CD8-positive, alpha-beta memory T cell (primary cell): Measurements from ENCODE around the gene STK25. TPM values are rescaled to one million over a fixed set of nuclear protein-coding genes. Genes with fewer than 3 reads are reported as not detected.

Experiments used
- CTCF ChIA-PET: fragments of 350-600 bp; sonication (Branson Sonifier 250); formaldehyde crosslinking; loops from one replicate; lab custom pipeline; 2021; ENCODE audit warnings: antibody characterized with exemption; lab: Charles Lee
- POLR2A ChIA-PET: fragments of 350-600 bp; sonication (Branson Sonifier 250); formaldehyde crosslinking; loops from one replicate; lab custom pipeline; 2021; ENCODE audit warnings: antibody characterized with exemption; lab: Charles Lee
- DNase-seq, 5 donors: peaks; one replicate each; pipeline versions ENCODE4 v3.0.0 to v3.0.0-alpha.2; 2020 to 2022; ENCODE audit warnings: mixed read lengths in 1 of 5
- H3K27ac ChIP-seq: one replicate; pipeline ENCODE4 v1.7.0; 2013; ENCODE audit warnings: low read depth, mild to moderate bottlenecking, low read length, moderate library complexity
- H3K27me3 ChIP-seq: 2 replicates; pipeline ENCODE4 v1.7.0; 2013; ENCODE audit warnings: low read length, mild to moderate bottlenecking; ENCODE audit not compliant: insufficient read depth, poor library complexity, severe bottlenecking
- H3K36me3 ChIP-seq: 2 replicates; pipeline ENCODE4 v1.7.0; 2013; ENCODE audit warnings: mild to moderate bottlenecking, low read length, moderate library complexity; ENCODE audit not compliant: insufficient read depth
- H3K4me1 ChIP-seq: 2 replicates; pipeline ENCODE4 v1.7.0; 2013; ENCODE audit warnings: mild to moderate bottlenecking, low read length, moderate library complexity; ENCODE audit not compliant: insufficient read depth
- H3K4me3 ChIP-seq: 2 replicates; pipeline ENCODE4 v1.7.0; 2013; ENCODE audit warnings: mild to moderate bottlenecking, low read length
- H3K9me3 ChIP-seq: 2 replicates; pipeline ENCODE4 v1.7.0; 2013; ENCODE audit warnings: mild to moderate bottlenecking, low read length
- H3K27ac Mint-ChIP-seq, 8 donors: one replicate each; pipeline ENCODE4 v1.8.0; 2020 to 2021; ENCODE audit warnings: mixed read lengths in 8 of 8, mild to moderate bottlenecking in 6 of 8, inconsistent platforms in 3 of 8, moderate library complexity in 3 of 8
- H3K27me3 Mint-ChIP-seq, 2 donors: one replicate each; pipeline ENCODE4 v1.8.0; 2020 to 2021; ENCODE audit warnings: mixed read lengths in 2 of 2, mild to moderate bottlenecking in 1 of 2, moderate library complexity in 1 of 2
- H3K36me3 Mint-ChIP-seq, 3 donors: one replicate each; pipeline ENCODE4 v1.8.0; 2020 to 2021; ENCODE audit warnings: mixed read lengths in 3 of 3, inconsistent platforms in 1 of 3, mild to moderate bottlenecking in 1 of 3
- H3K4me1 Mint-ChIP-seq, 3 donors: one replicate each; pipeline ENCODE4 v1.8.0; 2020 to 2021; ENCODE audit warnings: mixed read lengths in 3 of 3, inconsistent platforms in 1 of 3, mild to moderate bottlenecking in 1 of 3
- H3K4me3 Mint-ChIP-seq, 7 donors: one replicate each; pipeline ENCODE4 v1.8.0; 2020 to 2021; ENCODE audit warnings: mixed read lengths in 7 of 7, mild to moderate bottlenecking in 6 of 7, moderate library complexity in 4 of 7, inconsistent platforms in 2 of 7
- H3K9me3 Mint-ChIP-seq, 5 donors: one replicate each; pipeline ENCODE4 v1.8.0; 2020 to 2022; ENCODE audit warnings: mixed read lengths in 5 of 5, mild to moderate bottlenecking in 3 of 5, moderate library complexity in 2 of 5, inconsistent platforms in 1 of 5
- polyA plus RNA-seq: library from polyadenylated mRNA; unstranded; fragments of 300-500 nt; fragmentation: Illumina TruSeq; gene quantifications from one replicate; pipeline ENCODE4 v1.2.3, GENCODE V29; 2021
- total RNA-seq, 2 experiments: library from RNA; stranded (reverse); gene quantifications; one replicate each; pipeline ENCODE4 v1.2.3, GENCODE V29; 2021

Gene STK25
- total and polyA plus RNA-seq, 3 experiments from 2014 or later: 86.3 to 96.2 (median 95.0) TPM

DNA sequence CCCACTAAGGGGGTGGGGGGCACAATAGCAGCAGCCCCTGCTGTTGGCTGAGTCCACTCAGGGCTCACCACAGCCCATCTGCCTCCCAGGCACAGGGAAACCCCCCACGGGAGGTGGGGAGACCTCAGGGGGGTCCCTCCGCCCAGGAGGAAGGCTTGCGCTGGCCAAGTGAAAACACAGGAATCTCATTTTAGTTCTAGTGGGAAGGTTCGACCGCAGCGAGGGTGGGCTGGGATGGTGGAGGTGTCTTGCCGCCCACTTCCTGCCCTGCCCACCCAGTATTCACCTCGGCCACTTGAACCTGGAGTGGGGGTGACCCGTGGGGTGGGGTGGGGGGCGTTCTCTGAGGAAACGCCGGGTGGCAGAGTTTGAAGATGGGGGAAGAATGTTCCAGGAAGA is 43.2 kb upstream of the STK25 start:
- Mint-ChIP-seq H3K9me3 (peaks cover under 1 to 9% (median 3%) of the 10 kb centered on the region in 5 donors), H3K4me1 (peaks cover 0 to 5% (median 3%) of the 10 kb centered on the region in 3 donors), H3K27ac (no peak overlapping the region), H3K4me3 (no peak overlapping the region), H3K27me3 (peaks cover 28 to 46% of the 10 kb centered on the region in 2 donors), H3K36me3 (peaks cover 0 to 2% (median 0%) of the 10 kb centered on the region in 3 donors)
- no peak for DNase-seq
- Histone ChIP-seq H3K36me3 (no peaks in the 10 kb centered on the region), H3K27me3 (no peaks in the 10 kb centered on the region), H3K9me3 (no peaks in the 10 kb centered on the region), H3K4me1 (no peaks in the 10 kb centered on the region), H3K27ac (no peak overlapping the region), H3K4me3 (no peak overlapping the region)
- ChIA-PET POLR2A (no interaction called here), CTCF (no interaction called here)

GRCh38 chr2:241550616-241551580 is 42.5 kb upstream of the STK25 start:
- Histone ChIP-seq H3K36me3 (no peaks in the 10 kb centered on the region), H3K4me3 (no peak overlapping the region), H3K9me3 (no peaks in the 10 kb centered on the region), H3K27ac (no peak overlapping the region), H3K27me3 (peaks cover 5% of the 10 kb centered on the region), H3K4me1 (no peaks in the 10 kb centered on the region)
- ChIA-PET CTCF (no interaction called here), POLR2A (no interaction called here)
- Mint-ChIP-seq H3K4me3 (no peak overlapping the region), H3K36me3 (no peaks in the 10 kb centered on the region), H3K27ac (no peak overlapping the region), H3K27me3 (peaks cover 24 to 41% of the 10 kb centered on the region in 2 donors), H3K9me3 (peaks cover 0 to 5% (median 1%) of the 10 kb centered on the region in 5 donors), H3K4me1 (peaks cover 0 to 4% (median 3%) of the 10 kb centered on the region in 3 donors)
- DNase-seq: no peak

DNA sequence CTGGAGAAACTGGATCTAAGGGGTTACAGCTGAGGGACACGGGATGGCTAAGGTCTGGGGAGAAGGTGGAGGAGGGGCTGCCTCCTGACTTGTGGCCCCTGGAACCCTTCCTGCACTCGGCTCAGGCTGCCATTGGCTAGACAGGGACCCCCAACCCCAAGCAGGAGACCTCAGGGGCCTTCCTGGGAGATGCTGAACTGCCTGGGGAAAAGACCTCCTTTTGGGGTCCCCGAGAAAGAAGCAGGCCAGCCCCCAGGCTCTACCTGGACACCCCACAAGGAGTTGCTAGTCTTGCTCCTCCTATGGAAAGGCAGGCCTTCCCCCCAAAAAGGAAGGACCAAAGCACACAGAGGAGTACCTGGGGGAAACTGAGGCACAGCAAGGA is 40.1 kb upstream of the STK25 start:
- Mint-ChIP-seq H3K4me3 (no peak overlapping the region), H3K36me3 (no peaks in the 10 kb centered on the region), H3K27me3 (peaks cover 17 to 28% of the 10 kb centered on the region in 2 donors), H3K27ac (no peak overlapping the region), H3K9me3 (no peaks in the 10 kb centered on the region), H3K4me1 (no peaks in the 10 kb centered on the region)
- H3K36me3 ChIP-seq: no peaks in the 10 kb centered on the region
- no peaks in the 10 kb centered on the region for H3K4me1 ChIP-seq
- no peak for DNase-seq
- ChIA-PET CTCF (interaction anchor here (1.5 kb wide), 1 partner anchor 8 kb away, joined by 3 read pairs; no protein-coding TSS in a partner anchor), POLR2A (no interaction called here)
- no peak overlapping the region for H3K27ac ChIP-seq
- no peaks in the 10 kb centered on the region for H3K9me3 ChIP-seq
- H3K27me3 ChIP-seq: peaks cover 6% of the 10 kb centered on the region
- H3K4me3 ChIP-seq: no peak overlapping the region

GRCh38 chr2:241547781-241548450 is 39.5 kb upstream of the STK25 start:
- ChIA-PET CTCF (interaction anchor here (1.5 kb wide), 1 partner anchor 8 kb away, joined by 3 read pairs; no protein-coding TSS in a partner anchor), POLR2A (no interaction called here)
- Histone ChIP-seq H3K9me3 (no peaks in the 10 kb centered on the region), H3K27me3 (peaks cover 6% of the 10 kb centered on the region), H3K27ac (no peak overlapping the region), H3K36me3 (no peaks in the 10 kb centered on the region), H3K4me1 (no peaks in the 10 kb centered on the region), H3K4me3 (no peak overlapping the region)
- Mint-ChIP-seq H3K4me1 (no peaks in the 10 kb centered on the region), H3K4me3 (no peak overlapping the region), H3K27me3 (peaks cover 18 to 30% of the 10 kb centered on the region in 2 donors), H3K36me3 (no peaks in the 10 kb centered on the region), H3K27ac (no peak overlapping the region), H3K9me3 (no peaks in the 10 kb centered on the region)
- DNase-seq: no peak

DNA sequence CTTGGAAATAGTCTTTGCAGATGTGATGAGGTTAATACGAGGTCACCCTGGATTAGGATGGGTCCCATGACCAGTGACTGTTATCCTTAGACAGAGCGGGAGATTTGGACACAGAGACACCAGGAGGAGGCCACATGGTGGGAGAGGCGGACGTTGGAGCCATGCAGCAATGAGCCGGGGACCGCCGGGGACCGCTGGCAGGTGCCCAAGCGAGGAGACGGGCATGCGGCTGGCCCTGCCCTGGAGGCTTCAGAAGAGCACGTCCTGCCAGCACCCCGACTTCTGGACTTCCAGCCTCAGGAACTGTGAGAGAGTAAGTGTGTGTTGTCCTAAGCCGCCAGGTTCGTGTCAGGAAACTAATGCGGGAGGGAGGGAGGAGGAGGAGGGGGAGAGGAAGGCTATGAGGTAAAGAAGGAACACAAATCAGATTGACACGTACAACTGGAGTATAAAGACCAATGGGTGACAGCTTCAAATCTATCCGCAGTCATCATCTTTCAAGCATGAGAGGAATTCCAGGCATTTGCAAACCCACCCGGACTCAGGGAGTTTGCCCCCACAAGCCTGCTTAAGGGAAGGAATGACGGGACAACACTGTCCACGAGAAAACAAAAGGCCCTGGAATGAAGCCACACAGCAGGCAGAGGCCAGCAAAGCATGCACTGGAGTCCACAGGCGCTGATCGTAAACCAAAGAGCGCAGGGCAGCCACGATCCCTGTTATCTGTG is 38.6 kb upstream of the STK25 start:
- H3K4me1 ChIP-seq: no peaks in the 10 kb centered on the region
- no peak for DNase-seq
- no peak overlapping the region for H3K27ac Mint-ChIP-seq
- H3K4me3 Mint-ChIP-seq: no peak overlapping the region
- H3K36me3 ChIP-seq: no peaks in the 10 kb centered on the region
- H3K9me3 Mint-ChIP-seq: no peaks in the 10 kb centered on the region
- H3K9me3 ChIP-seq: no peaks in the 10 kb centered on the region
- H3K27ac ChIP-seq: no peak overlapping the region
- H3K36me3 Mint-ChIP-seq: no peaks in the 10 kb centered on the region
- CTCF ChIA-PET: interaction anchor here (1.5 kb wide), 1 partner anchor 9 kb away, joined by 3 read pairs; no protein-coding TSS in a partner anchor
- no peak overlapping the region for H3K4me3 ChIP-seq
- POLR2A ChIA-PET: no interaction called here
- peaks cover 19 to 26% of the 10 kb centered on the region in 2 donors for H3K27me3 Mint-ChIP-seq
- H3K4me1 Mint-ChIP-seq: no peaks in the 10 kb centered on the region
- H3K27me3 ChIP-seq: peaks cover 6% of the 10 kb centered on the region

GRCh38 chr2:241545523-241546473 is 37.4 kb upstream of the STK25 start:
- Mint-ChIP-seq H3K27ac (no peak overlapping the region), H3K9me3 (no peaks in the 10 kb centered on the region), H3K27me3 (peaks cover 19 to 21% of the 10 kb centered on the region in 2 donors), H3K36me3 (no peaks in the 10 kb centered on the region), H3K4me1 (peaks cover 0 to under 1% (median 0%) of the 10 kb centered on the region in 3 donors), H3K4me3 (no peak overlapping the region)
- Histone ChIP-seq H3K4me3 (no peak overlapping the region), H3K27me3 (peaks cover 7% of the 10 kb centered on the region), H3K27ac (no peak overlapping the region), H3K4me1 (no peaks in the 10 kb centered on the region), H3K9me3 (no peaks in the 10 kb centered on the region), H3K36me3 (no peaks in the 10 kb centered on the region)
- CTCF ChIA-PET: no interaction called here
- POLR2A ChIA-PET: no interaction called here
- no peak for DNase-seq

DNA sequence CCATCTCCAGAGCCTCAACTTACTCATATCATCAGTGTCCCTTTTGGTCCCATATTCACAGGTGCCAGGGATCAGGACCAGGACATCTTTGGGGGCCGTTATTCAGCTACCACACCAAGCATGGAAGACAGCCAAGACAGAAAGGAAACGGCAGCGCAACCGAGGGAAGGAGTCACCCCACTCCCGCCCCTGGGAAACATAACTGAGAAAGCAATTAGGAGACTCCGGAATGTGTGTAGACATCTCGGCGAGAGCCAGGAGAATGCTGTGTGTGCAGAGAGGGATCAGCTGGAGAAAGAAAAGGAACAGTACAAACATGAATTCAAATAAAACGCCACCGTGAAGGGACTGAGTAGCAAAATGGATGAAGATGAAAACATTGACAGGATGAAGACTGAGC is 36.7 kb upstream of the STK25 start:
- Histone ChIP-seq H3K4me3 (no peak overlapping the region), H3K27ac (no peak overlapping the region), H3K27me3 (peaks cover 12% of the 10 kb centered on the region), H3K36me3 (no peaks in the 10 kb centered on the region), H3K4me1 (no peaks in the 10 kb centered on the region), H3K9me3 (no peaks in the 10 kb centered on the region)
- Mint-ChIP-seq H3K27ac (no peak overlapping the region), H3K27me3 (peaks cover 24 to 25% of the 10 kb centered on the region in 2 donors), H3K4me3 (no peak overlapping the region), H3K36me3 (no peaks in the 10 kb centered on the region), H3K4me1 (peaks cover 0 to 5% (median 3%) of the 10 kb centered on the region in 3 donors), H3K9me3 (no peaks in the 10 kb centered on the region)
- CTCF ChIA-PET: no interaction called here
- POLR2A ChIA-PET: no interaction called here
- no peak for DNase-seq
